Astrocyte (in vitro differentiated cells and primary cell): ENCODE measurements around the gene SEL1L2. TPM values are rescaled to one million over a fixed set of nuclear protein-coding genes. Genes with fewer than 3 reads are reported as not detected.

Experiments used
- DNase-seq: peaks from one replicate; pipeline ENCODE4 v3.0.0-alpha.2; 2010; ENCODE audit warnings: low read depth
- FAIRE-seq: peaks from 2 replicates; lab custom pipeline; 2011; peaks lifted over from hg19 to GRCh38; lab: Jason Lieb, UNC
- H2AFZ ChIP-seq: 2 replicates; pipeline ENCODE4 v1.6.0; 2012; ENCODE audit warnings: low read depth, low read length, inconsistent platforms
- H3K27ac ChIP-seq: 2 replicates; pipeline ENCODE4 v1.5.1; 2011; ENCODE audit warnings: low read depth, low read length, inconsistent platforms
- H3K27me3 ChIP-seq: 2 replicates; pipeline ENCODE4 v1.6.0; 2011; ENCODE audit warnings: low read length, inconsistent platforms; ENCODE audit not compliant: insufficient read depth
- H3K36me3 ChIP-seq: 2 replicates; pipeline ENCODE4 v1.5.1; 2011; ENCODE audit warnings: low read length, inconsistent platforms; ENCODE audit not compliant: insufficient read depth
- H3K4me1 ChIP-seq: 2 replicates; pipeline ENCODE4 v1.5.1; 2011; ENCODE audit warnings: low read length, inconsistent platforms; ENCODE audit not compliant: insufficient read depth
- H3K4me2 ChIP-seq: 2 replicates; pipeline ENCODE4 v1.6.0; 2012; ENCODE audit warnings: low read length, inconsistent platforms
- H3K4me3 ChIP-seq: 2 replicates; pipeline ENCODE4 v1.5.1; 2011; ENCODE audit warnings: low read depth, mild to moderate bottlenecking, low read length, inconsistent platforms; ENCODE audit not compliant: insufficient read depth
- H3K79me2 ChIP-seq: 2 replicates; pipeline ENCODE4 v1.6.0; 2012; ENCODE audit warnings: mild to moderate bottlenecking, low read length, inconsistent platforms; ENCODE audit not compliant: insufficient read depth
- H3K9ac ChIP-seq: 2 replicates; pipeline ENCODE4 v1.6.0; 2012; ENCODE audit warnings: mild to moderate bottlenecking, low read length, inconsistent platforms
- H3K9me3 ChIP-seq: 2 replicates; pipeline ENCODE4 v1.5.1; 2012; ENCODE audit warnings: low read depth, mild to moderate bottlenecking, low read length, inconsistent platforms; ENCODE audit not compliant: insufficient read depth
- H4K20me1 ChIP-seq: 2 replicates; pipeline ENCODE4 v1.6.0; 2012; ENCODE audit warnings: low read length, inconsistent platforms; ENCODE audit not compliant: insufficient read depth
- H3K27ac Mint-ChIP-seq: one replicate; pipeline ENCODE4 v1.8.0; 2021; ENCODE audit warnings: mild to moderate bottlenecking, mixed read lengths; ENCODE audit not compliant: unreplicated experiment
- H3K27me3 Mint-ChIP-seq: one replicate; pipeline ENCODE4 v1.8.0; 2021; ENCODE audit warnings: low read depth, mixed read lengths; ENCODE audit not compliant: unreplicated experiment
- H3K36me3 Mint-ChIP-seq: one replicate; pipeline ENCODE4 v1.8.0; 2021; ENCODE audit warnings: low read depth, mixed read lengths; ENCODE audit not compliant: unreplicated experiment
- H3K4me1 Mint-ChIP-seq: one replicate; pipeline ENCODE4 v1.8.0; 2021; ENCODE audit warnings: low read depth, mixed read lengths; ENCODE audit not compliant: unreplicated experiment
- H3K4me3 Mint-ChIP-seq: one replicate; pipeline ENCODE4 v1.8.0; 2021; ENCODE audit warnings: mild to moderate bottlenecking, moderate library complexity, mixed read lengths; ENCODE audit not compliant: unreplicated experiment
- H3K9me3 Mint-ChIP-seq: one replicate; pipeline ENCODE4 v1.8.0; 2021; ENCODE audit warnings: mild to moderate bottlenecking, mixed read lengths; ENCODE audit not compliant: unreplicated experiment
- CTCF ChIP-seq: IDR thresholded peaks from 2 replicates; pipeline ENCODE4 v1.5.1; 2011; ENCODE audit warnings: low read depth, mild to moderate bottlenecking, inconsistent platforms, low read length, moderate library complexity; ENCODE audit not compliant: insufficient read depth
- EZH2 ChIP-seq: IDR thresholded peaks from 2 replicates; pipeline ENCODE4 v1.6.1; 2012; ENCODE audit warnings: mild to moderate bottlenecking, low read length, inconsistent platforms; ENCODE audit not compliant: insufficient read depth
- total RNA-seq: library from RNA; stranded (reverse); gene quantifications from 2 replicates; pipeline ENCODE4 v1.2.1, GENCODE V29; 2021

The SEL1L2 gene
- total RNA-seq, 1 donor from 2014 or later, result not detected

GRCh38 chr20:13878566-13878965 lies 111.8 kb downstream of the SEL1L2 start:
- no peaks in the 10 kb centered on the region for H3K79me2 ChIP-seq
- peaks cover 3% of the 10 kb centered on the region for H3K9me3 ChIP-seq
- H3K4me1 ChIP-seq, result no peaks in the 10 kb centered on the region
- no peak for DNase-seq
- Mint-ChIP-seq H3K36me3 (no peaks in the 10 kb centered on the region), H3K4me3 (no peak overlapping the region), H3K4me1 (peaks cover 3% of the 10 kb centered on the region), H3K9me3 (no peaks in the 10 kb centered on the region), H3K27me3 (peaks cover 2% of the 10 kb centered on the region), H3K27ac (no peak overlapping the region)
- H4K20me1 ChIP-seq, result no peaks in the 10 kb centered on the region
- H3K27ac ChIP-seq, result no peak overlapping the region
- TF ChIP-seq CTCF, result no peak
- TF ChIP-seq EZH2, result no peak
- no peak overlapping the region for H3K9ac ChIP-seq
- no peaks in the 10 kb centered on the region for H3K27me3 ChIP-seq
- no peak overlapping the region for H3K4me2 ChIP-seq
- H2AFZ ChIP-seq, result no peak overlapping the region
- no peaks in the 10 kb centered on the region for H3K36me3 ChIP-seq
- no peak overlapping the region for H3K4me3 ChIP-seq
- FAIRE-seq, result no peak

- no peak overlapping the region for H3K9ac ChIP-seq
- no peaks in the 10 kb centered on the region for H3K79me2 ChIP-seq
- no peak overlapping the region for H3K27ac ChIP-seq
- no peak overlapping the region for H3K4me2 ChIP-seq
- no peaks in the 10 kb centered on the region for H3K9me3 Mint-ChIP-seq
- no peak for DNase-seq
- H3K9me3 ChIP-seq, result peaks cover 3% of the 10 kb centered on the region
- TF ChIP-seq CTCF (no peak), EZH2 (no peak)
- no peak overlapping the region for H2AFZ ChIP-seq
- H3K4me1 ChIP-seq, result no peaks in the 10 kb centered on the region
- no peak for FAIRE-seq
- H3K36me3 Mint-ChIP-seq, result no peaks in the 10 kb centered on the region
- no peaks in the 10 kb centered on the region for H3K36me3 ChIP-seq
- peaks cover 2% of the 10 kb centered on the region for H3K27me3 Mint-ChIP-seq
- no peaks in the 10 kb centered on the region for H3K27me3 ChIP-seq
- H3K4me1 Mint-ChIP-seq, result peaks cover 3% of the 10 kb centered on the region
- no peak overlapping the region for H3K4me3 ChIP-seq
- H4K20me1 ChIP-seq, result no peaks in the 10 kb centered on the region
- no peak overlapping the region for H3K4me3 Mint-ChIP-seq
- no peak overlapping the region for H3K27ac Mint-ChIP-seq
Observed at GRCh38 chr20:13877793-13878192, 112.6 kb downstream of the SEL1L2 start.

GRCh38 chr20:13875265-13875811 lies 115.1 kb downstream of the SEL1L2 start:
- no peak overlapping the region for H3K9ac ChIP-seq
- no peak for TF ChIP-seq EZH2
- TF ChIP-seq CTCF, result no peak
- H3K79me2 ChIP-seq, result no peaks in the 10 kb centered on the region
- Mint-ChIP-seq H3K9me3 (no peaks in the 10 kb centered on the region), H3K4me1 (peaks cover 3% of the 10 kb centered on the region), H3K27ac (no peak overlapping the region), H3K4me3 (no peak overlapping the region), H3K27me3 (peaks cover 2% of the 10 kb centered on the region), H3K36me3 (no peaks in the 10 kb centered on the region)
- no peaks in the 10 kb centered on the region for H3K27me3 ChIP-seq
- H3K36me3 ChIP-seq, result no peaks in the 10 kb centered on the region
- H3K9me3 ChIP-seq, result no peaks in the 10 kb centered on the region
- H4K20me1 ChIP-seq, result no peaks in the 10 kb centered on the region
- no peaks in the 10 kb centered on the region for H3K4me1 ChIP-seq
- H3K4me3 ChIP-seq, result no peak overlapping the region
- H3K27ac ChIP-seq, result no peak overlapping the region
- no peak for FAIRE-seq
- H3K4me2 ChIP-seq, result no peak overlapping the region
- no peak for DNase-seq
- no peak overlapping the region for H2AFZ ChIP-seq
